B cell (primary cell): ENCODE measurements around the gene CYP2A13.
"Not testable (repeated sequence)": the region's sequence is repeated elsewhere in the genome, so short reads cannot be mapped to it uniquely, and the experiment has no call there.

Source experiments
- CTCF ChIP-seq: fragments of 200-600 bp; IDR thresholded peaks from one replicate; pipeline ENCODE4 v1.8.0; 2022; ENCODE audit warnings: antibody characterized with exemption, mild to moderate bottlenecking
- EZH2 ChIP-seq: IDR thresholded peaks from 2 replicates; pipeline ENCODE4 v1.6.1; 2012; ENCODE audit warnings: borderline replicate concordance, low read depth, mild to moderate bottlenecking, moderate library complexity, low read length; ENCODE audit not compliant: insufficient read depth, poor library complexity, severe bottlenecking

DNA sequence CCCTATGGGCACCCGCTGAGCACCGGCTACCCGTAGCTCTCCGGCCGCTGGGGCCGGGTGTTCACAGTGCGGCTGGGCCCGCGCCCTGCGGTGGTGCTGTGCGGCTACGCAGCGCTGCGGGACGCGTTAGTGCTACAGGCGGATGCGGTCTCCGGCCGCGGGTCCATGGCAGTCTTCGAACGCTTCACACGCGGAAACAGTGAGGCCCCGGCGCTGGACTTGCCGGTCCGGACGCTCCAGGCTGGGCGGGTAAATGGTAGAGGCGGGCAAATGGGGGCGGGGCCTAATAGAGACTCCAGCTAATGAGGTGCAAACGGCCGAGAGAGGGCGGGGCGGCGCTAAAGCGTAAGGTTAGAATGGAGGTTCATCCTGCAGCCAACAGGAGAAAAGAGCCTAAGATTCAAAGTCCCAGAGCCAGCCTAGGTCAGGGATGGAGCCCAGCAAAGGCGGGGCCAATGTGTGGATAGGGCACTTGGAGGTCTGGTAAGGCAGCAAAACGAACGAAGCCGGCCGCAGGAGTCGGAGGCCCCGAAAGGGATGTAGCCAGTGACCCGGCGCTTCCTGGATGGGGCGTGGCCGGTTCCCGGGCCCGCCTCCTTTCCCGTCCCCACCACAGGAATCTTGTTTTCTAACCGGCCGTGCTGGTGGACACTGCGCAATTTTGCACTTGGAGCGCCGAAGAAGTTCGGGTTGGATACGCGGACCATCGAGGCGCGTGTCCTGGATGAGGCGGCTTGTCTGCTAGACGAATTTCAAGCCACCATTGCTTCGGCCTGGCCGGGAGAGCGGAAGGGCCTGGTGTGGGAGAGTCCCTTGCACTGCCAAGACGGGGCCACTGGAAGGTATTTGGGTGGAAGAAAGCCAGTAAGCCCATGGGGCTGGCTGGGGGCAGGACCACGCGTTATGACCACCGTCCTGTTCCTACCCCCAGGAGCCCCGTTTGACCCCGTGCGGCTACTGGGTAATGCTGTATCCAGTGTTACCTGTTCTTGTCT, 47.4 kb downstream of the CYP2A13 start:
- TF ChIP-seq CTCF, EZH2: not testable (repeated sequence)
